ENCODE results near the gene LIM2. TPM values are rescaled to one million over a fixed set of nuclear protein-coding genes. Genes with fewer than 3 reads are reported as not detected.

Gene LIM2
- total and polyA plus RNA-seq, 2 experiments from 2014 or later = not detected

DNA sequence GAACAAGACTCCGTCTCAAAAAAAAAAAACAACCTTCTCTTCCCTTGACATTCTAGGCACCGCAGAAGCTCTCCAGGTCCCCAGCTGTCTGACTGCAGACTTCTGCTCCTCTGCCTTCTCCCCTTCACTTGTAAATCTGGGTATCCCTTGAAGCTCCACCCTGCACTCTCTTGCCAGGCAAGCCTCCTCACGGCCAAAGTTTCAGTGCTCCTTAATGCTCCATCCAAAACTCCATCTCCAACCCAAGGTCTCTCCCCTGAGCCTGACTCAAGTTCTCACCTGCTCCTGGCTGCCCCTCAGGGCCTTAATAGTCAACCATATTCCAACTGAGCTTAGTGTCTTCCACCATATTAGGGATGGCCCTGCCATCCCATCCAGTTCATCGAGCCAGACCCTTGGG, 17.5 kb downstream of the LIM2 start:
- Mint-ChIP-seq H3K4me1 (peaks cover 15% of the 10 kb centered on the region), H3K27ac (no peak overlapping the region), H3K36me3 (ENCODE audit: low read depth) (no peaks in the 10 kb centered on the region; the same call in 2 of the 3 replicates), H3K27me3 (ENCODE audit: insufficient read depth, low read depth, poor library complexity) (peaks cover 20% of the 10 kb centered on the region), H3K4me3 (no peak overlapping the region; the same call in 2 of the 3 replicates), H3K9me3 (no peaks in the 10 kb centered on the region; the same call in 2 of the 3 replicates)
- Histone ChIP-seq H3K4me3 (no peak overlapping the region), H3K79me2 (replicated peaks; ENCODE audit: insufficient read depth) (0 out of 2 replicates have a peak, but pooled peaks cover 4% of the 10 kb centered on the region), H3K9me2 (ENCODE audit: insufficient read depth) (0 out of 2 replicates have a peak, but pooled peaks cover 2% of the 10 kb centered on the region), H3K36me3 (ENCODE audit: insufficient read depth) (no peaks in the 10 kb centered on the region), H2AFZ (no peak overlapping the region), H3K4me2 (no peak overlapping the region), H3F3A (replicated peaks; ENCODE audit: low read depth) (no peaks in the 10 kb centered on the region; the same call in 1 of the 2 replicates), H4K20me1 (replicated peaks; ENCODE audit: insufficient read depth) (no peaks in the 10 kb centered on the region), H3K4me1 (ENCODE audit: insufficient read depth) (peaks cover 12% of the 10 kb centered on the region; the same call in 1 of the 2 replicates), H3K27me3 (ENCODE audit: insufficient read depth) (no peaks in the 10 kb centered on the region), H3K27ac (ENCODE audit: low read depth) (no peak overlapping the region)
- no peak for TF ChIP-seq POLR2AphosphoS5 (IDR thresholded peaks at IDR 0.05; ENCODE audit: low read depth)
- TF ChIP-seq CREB1 (CRISPR knock-in tag; IDR thresholded peaks at IDR 0.05; ENCODE audit: low read depth) = no peak
- no peak for TF ChIP-seq STAT1 (IDR thresholded peaks at IDR 0.05; ENCODE audit: unreplicated experiment)
- TF ChIP-seq, protein P1, sequence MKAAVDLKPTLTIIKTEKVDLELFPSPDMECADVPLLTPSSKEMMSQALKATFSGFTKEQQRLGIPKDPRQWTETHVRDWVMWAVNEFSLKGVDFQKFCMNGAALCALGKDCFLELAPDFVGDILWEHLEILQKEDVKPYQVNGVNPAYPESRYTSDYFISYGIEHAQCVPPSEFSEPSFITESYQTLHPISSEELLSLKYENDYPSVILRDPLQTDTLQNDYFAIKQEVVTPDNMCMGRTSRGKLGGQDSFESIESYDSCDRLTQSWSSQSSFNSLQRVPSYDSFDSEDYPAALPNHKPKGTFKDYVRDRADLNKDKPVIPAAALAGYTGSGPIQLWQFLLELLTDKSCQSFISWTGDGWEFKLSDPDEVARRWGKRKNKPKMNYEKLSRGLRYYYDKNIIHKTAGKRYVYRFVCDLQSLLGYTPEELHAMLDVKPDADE (IDR thresholded peaks at IDR 0.05) = no peak
- no peak for TF ChIP-seq ZNF462 (CRISPR knock-in tag; IDR thresholded peaks at IDR 0.05)
- no peak for TF ChIP-seq EZH2phosphoT487 (IDR thresholded peaks at IDR 0.05; ENCODE audit: unreplicated experiment)
- no peak for TF ChIP-seq EZH2 (IDR thresholded peaks at IDR 0.05; ENCODE audit: low read depth, unreplicated experiment)
- no peak for TF ChIP-seq ZNF331 (CRISPR knock-in tag; IDR thresholded peaks at IDR 0.05; ENCODE audit: low read depth)
- ATAC-seq = no peak
- no peak for DNase-seq (ENCODE audit: low spot score)
